ENCODE results near the gene CHCHD1. TPM values are rescaled to one million over a fixed set of nuclear protein-coding genes. Genes with fewer than 3 reads are reported as not detected.

Gene CHCHD1
- total RNA-seq, 1 experiment from 2014 or later: 36.6 TPM

GRCh38 chr10:73827346-73828089 lies 45.7 kb downstream of the CHCHD1 start:
- CTCF ChIA-PET: no interaction called here
- ATAC-seq: no peak

More at GRCh38 chr10:73827346-73828089, 45.7 kb downstream of the CHCHD1 start:
- Histone ChIP-seq H3K4me2 (ENCODE audit: low read length) (no peak overlapping the region), H3K4me3 (replicated peaks in 1 of 2; ENCODE audit: low read depth in 1 of 2, low read length in 2 of 2) (no peak overlapping the region), H3K36me3 (ENCODE audit: control insufficient read depth in 1 of 2, insufficient read depth in 2 of 2, low read length in 2 of 2) (peaks cover 2 to 9% of the 10 kb centered on the region in 2 experiments; a peak in 3 of 4 replicates), H3K9ac (ENCODE audit: low read length) (no peak overlapping the region), H4K20me1 (ENCODE audit: insufficient read depth) (no peaks in the 10 kb centered on the region), H3K79me2 (ENCODE audit: insufficient read depth, low read length) (no peaks in the 10 kb centered on the region), H3K4me1 (ENCODE audit: control insufficient read depth in 1 of 2, insufficient read depth in 2 of 2, low read length in 2 of 2) (no peaks in the 10 kb centered on the region; a peak in 1 of 4 replicates), H3K9me2 (ENCODE audit: insufficient read depth) (no peaks in the 10 kb centered on the region), H2AFZ (ENCODE audit: low read depth, low read length, poor library complexity, severe bottlenecking) (no peak overlapping the region), H3K27me3 (ENCODE audit: insufficient read depth, low read length) (no peaks in the 10 kb centered on the region), H3K9me3 (ENCODE audit: control insufficient read depth in 1 of 2, insufficient read depth in 1 of 2, low read depth in 1 of 2, low read length in 2 of 2) (no peaks in the 10 kb centered on the region), H3K27ac (ENCODE audit: low read depth, low read length) (no peak overlapping the region)
- no TSS peak for BruUV-seq (replicated peaks)
- no peak for DNase-seq (ENCODE audit: low read depth, low spot score)
- TF ChIP-seq, protein P1, sequence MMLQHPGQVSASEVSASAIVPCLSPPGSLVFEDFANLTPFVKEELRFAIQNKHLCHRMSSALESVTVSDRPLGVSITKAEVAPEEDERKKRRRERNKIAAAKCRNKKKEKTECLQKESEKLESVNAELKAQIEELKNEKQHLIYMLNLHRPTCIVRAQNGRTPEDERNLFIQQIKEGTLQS (IDR thresholded peaks at IDR 0.05): no peak
- TF ChIP-seq ELF1 (IDR thresholded peaks at IDR 0.05; ENCODE audit: borderline replicate concordance, low read depth) (no peak), RAD21 (IDR thresholded peaks at IDR 0.05; ENCODE audit: low read depth) (no peak), POLR2A (IDR thresholded peaks at IDR 0.05; ENCODE audit: borderline replicate concordance, extremely low read depth, insufficient read depth, insufficient read length) (no peak), SP1 (IDR thresholded peaks at IDR 0.05; ENCODE audit: low read depth) (no peak), JUND (IDR thresholded peaks at IDR 0.05) (no peak), REST (IDR thresholded peaks at IDR 0.05; ENCODE audit: low read depth) (no peak), CBX3 (IDR thresholded peaks at IDR 0.05; ENCODE audit: low read depth) (no peak), POLR2AphosphoS5 (IDR thresholded peaks at IDR 0.05; ENCODE audit: low read depth, low read length) (no peak), SIN3A (IDR thresholded peaks at IDR 0.05; ENCODE audit: low read depth) (no peak), FOSL1 (IDR thresholded peaks at IDR 0.05; ENCODE audit: low read depth) (no peak), SRF (IDR thresholded peaks at IDR 0.05; ENCODE audit: low read depth) (no peak), TCF7L2 (IDR thresholded peaks at IDR 0.05; ENCODE audit: borderline replicate concordance, extremely low read depth, insufficient read depth, insufficient read length) (no peak), YY1 (IDR thresholded peaks at IDR 0.05; ENCODE audit: extremely low read depth, insufficient replicate concordance, low read depth, low read length) (no peak), ZNF274 (IDR thresholded peaks at IDR 0.05; ENCODE audit: low read depth, low read length) (no peak)
- TF ChIP-seq, protein P2, sequence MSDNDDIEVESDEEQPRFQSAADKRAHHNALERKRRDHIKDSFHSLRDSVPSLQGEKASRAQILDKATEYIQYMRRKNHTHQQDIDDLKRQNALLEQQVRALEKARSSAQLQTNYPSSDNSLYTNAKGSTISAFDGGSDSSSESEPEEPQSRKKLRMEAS (IDR thresholded peaks at IDR 0.05): no peak
- RAD21 ChIA-PET (ENCODE audit: low non-redundant PET in 1 of 2, low total read pairs in 2 of 2, uncharacterized antibody in 2 of 2, unreplicated experiment in 2 of 2): no interaction called here
- intact Hi-C loops (cut with micrococcal nuclease): no loop called here
- POLR2A ChIA-PET: no interaction called here
